Endothelial cell of hepatic sinusoid (primary cell): Measurements from ENCODE around the gene CEP112.

Experiments used
- in situ Hi-C: cut with HindIII; loops from 2 replicates; pipeline ENCODE4 v1.10.0; 2017; ENCODE audit warnings: low sequenced_read_pairs

The CEP112 gene

GRCh38 chr17:65589321-65589720, 602.6 kb downstream of the CEP112 start:
- in situ Hi-C loops, result loop anchor here (25.0 kb wide), 1 partner anchor 123 kb away; no protein-coding TSS in a partner anchor

DNA sequence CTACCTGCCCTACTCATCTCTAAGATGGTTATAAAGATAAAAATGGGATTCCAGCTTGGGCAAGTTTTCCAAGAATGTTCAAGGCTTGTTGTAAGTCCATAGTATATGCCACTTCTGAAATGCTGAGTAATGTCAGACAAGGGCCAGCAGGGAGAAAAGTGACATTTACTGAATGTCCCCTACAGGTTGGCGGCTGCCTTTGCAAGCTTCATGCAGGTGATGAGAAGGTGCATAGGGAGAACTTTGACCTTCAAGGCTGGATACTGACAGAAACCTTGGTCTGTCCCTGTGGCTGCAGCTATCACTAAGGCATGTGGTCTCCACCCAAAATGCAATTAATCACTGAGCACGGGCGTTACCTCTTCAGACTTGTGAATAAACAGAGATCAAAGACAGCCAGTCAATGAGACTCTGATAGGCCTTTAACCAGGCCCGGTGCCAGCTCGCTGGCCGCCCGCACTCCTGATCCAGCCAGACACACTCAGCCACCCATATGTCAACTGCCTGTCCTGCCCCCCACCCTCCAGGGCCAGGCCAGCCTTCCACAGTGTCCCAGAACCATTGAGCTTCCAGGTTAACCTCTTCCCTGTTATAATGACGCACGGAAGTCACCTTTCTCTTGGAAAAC, 603.6 kb downstream of the CEP112 start:
- in situ Hi-C loops, result loop anchor here (25.0 kb wide), 1 partner anchor 124 kb away; no protein-coding TSS in a partner anchor

DNA sequence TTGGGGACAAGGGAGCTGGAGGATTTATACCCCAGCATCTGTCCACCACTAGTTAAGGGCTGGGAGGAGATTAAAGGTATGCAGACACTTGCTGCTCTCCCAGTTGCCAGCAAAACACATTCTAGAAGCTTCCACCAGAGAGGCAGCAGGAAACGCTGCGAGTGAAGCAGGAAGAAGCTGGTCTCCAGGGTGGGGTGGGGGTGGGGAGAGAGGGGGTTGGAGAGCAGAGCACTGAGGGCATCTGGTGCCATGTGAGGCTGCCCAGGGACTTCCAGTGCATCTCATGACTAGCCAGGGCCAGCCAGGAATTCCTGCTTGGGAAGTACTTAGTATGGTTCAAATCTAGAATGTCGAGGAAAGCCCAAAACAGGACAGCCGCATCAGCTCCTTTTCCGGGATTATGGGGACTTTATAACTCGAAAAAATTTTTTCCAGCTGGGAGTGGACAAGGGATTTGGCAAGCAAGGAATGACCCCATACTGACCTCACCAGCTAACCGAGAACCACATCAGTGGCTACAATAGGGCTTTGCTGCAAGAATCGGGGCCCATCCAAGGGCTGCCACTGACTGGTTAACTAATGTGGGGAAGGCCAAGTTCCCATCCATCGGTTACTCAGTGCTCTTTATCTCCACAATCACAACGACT, 604.3 kb downstream of the CEP112 start:
- in situ Hi-C loops, result loop anchor here (25.0 kb wide), 1 partner anchor 125 kb away; no protein-coding TSS in a partner anchor

DNA sequence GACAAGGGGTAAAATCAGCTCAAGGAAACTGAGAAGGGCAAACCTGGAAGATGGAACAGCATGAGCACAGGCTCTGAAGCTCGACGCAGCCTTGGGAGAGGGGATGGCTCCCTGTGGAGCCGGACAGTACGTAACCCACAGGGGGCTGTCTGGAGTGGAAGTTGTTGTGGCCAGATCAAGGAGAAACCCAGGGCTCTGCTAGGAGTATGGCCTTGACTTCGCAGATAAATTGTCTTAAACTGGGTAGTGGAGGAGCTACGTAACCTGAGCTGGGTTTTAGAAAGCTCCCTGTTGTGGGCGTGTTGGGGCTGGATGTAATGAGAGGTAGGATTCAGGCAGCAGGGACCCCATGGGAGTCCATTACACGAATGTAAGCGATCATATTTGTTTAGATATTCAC, 605.0 kb downstream of the CEP112 start:
- in situ Hi-C loops, result loop anchor here (25.0 kb wide), 1 partner anchor 125 kb away; no protein-coding TSS in a partner anchor
